ENCODE data around the gene GAS2L3.

DNA sequence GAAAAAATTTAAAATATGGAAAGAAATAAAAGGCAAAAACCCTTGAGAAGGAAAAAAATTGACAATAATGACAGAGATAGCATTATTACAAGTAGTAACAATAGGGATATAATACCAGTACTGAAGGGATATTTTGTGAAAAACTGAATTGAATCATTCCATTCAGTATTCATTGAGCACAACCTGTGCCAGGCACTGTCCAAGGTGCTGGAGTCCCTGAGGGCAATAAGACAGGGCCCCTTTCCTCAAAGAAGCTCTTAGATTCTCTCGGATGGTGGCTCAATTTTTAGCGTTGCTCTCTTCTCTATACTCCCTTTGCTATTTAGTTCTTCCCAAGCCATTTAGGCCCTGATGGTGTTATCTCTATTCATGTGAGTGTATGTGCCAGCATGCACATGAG lies 34.3 kb upstream of the GAS2L3 start:
- TF ChIP-seq FOXM1 (IDR thresholded peaks at IDR 0.05; ENCODE audit: borderline replicate concordance) (no peak), TARDBP (IDR thresholded peaks at IDR 0.05) (no peak), BHLHE40 (IDR thresholded peaks at IDR 0.05; ENCODE audit: borderline replicate concordance) (no peak), FOXA1 (IDR thresholded peaks at IDR 0.05) (no peak), SP1 (IDR thresholded peaks at IDR 0.05) (no peak), NFRKB (IDR thresholded peaks at IDR 0.05) (no peak), CTBP1 (IDR thresholded peaks at IDR 0.05; ENCODE audit: borderline replicate concordance) (no peak), ELF4 (IDR thresholded peaks at IDR 0.05) (no peak)
- TF ChIP-seq, protein P1, sequence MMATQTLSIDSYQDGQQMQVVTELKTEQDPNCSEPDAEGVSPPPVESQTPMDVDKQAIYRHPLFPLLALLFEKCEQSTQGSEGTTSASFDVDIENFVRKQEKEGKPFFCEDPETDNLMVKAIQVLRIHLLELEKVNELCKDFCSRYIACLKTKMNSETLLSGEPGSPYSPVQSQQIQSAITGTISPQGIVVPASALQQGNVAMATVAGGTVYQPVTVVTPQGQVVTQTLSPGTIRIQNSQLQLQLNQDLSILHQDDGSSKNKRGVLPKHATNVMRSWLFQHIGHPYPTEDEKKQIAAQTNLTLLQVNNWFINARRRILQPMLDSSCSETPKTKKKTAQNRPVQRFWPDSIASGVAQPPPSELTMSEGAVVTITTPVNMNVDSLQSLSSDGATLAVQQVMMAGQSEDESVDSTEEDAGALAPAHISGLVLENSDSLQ (IDR thresholded peaks at IDR 0.05), result no peak

Measured in HEK293T (cell line).